Measurements from ENCODE around the gene FBXO33. TPM values are rescaled to one million over a fixed set of nuclear protein-coding genes. Genes with fewer than 3 reads are reported as not detected.

FBXO33 gene
- total RNA-seq, 1 experiment from 2014 or later = 8.8 TPM

DNA sequence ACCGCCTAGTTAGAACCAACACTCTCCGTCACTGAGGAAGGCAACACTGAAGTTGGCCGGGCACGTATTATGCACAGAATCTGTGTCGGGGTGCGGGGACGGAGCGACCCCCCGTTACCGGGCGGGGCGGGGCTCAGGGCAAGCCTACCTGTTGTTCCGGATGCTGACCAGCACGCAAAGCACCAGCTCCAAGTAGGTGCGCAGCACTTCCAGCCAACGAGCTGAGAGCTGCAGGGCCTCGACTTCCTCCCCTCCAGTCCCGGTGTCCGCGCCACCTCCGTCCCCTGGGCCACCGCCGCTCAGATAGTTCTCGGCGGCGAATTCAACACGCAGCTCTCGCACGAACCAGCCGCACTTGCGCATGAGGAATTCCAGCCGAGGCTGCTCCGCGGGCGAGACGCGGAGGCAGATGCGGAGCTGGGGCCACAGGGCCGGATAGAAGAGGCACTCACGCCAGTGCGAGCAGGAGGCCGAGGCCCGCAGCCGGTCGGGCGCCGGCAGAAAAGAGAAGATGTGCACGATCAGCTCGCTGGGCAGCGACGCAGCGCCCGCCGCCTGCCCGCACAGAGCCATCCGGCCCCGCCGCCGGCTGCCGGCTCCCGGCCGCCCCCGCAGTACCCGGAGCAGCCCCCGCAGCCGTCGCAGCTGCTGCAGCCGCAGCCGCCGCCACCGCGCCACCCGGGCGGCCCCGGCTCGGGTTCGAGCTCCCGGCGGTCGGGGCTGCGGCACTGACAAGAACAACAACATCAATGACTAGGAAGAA is 636 bp downstream of the FBXO33 start:
- H4K91ac ChIP-seq (ENCODE audit: insufficient read length, low read depth, low read length) = no peak overlapping the region
- H4K5ac ChIP-seq (ENCODE audit: insufficient read length, low read depth, low read length) = peak overlapping the region; percentile 37
- no peaks in the 10 kb centered on the region for H3K9me3 ChIP-seq (ENCODE audit: control insufficient read depth, low read depth, low read length)
- no peak overlapping the region for H3K4ac ChIP-seq (ENCODE audit: low read depth, low read length)
- peak; percentile 54 for DNase-seq
- peak overlapping the region; percentile 87 for H3K4me2 ChIP-seq (ENCODE audit: insufficient read depth, insufficient read length, low read length)
- H2BK20ac ChIP-seq (ENCODE audit: low read depth, low read length, poor library complexity, severe bottlenecking) = no peak overlapping the region
- Mint-ChIP-seq H3K36me3 (ENCODE audit: insufficient read depth in 1 of 3, low read depth in 3 of 3) (no peaks in the 10 kb centered on the region; a peak in 1 of 7 replicates), H3K4me3 (peak overlapping the region; percentile 97 to 99), H3K9me3 (no peaks in the 10 kb centered on the region), H3K27ac (peak overlapping the region; percentile 100), H3K4me1 (peaks cover 21 to 22% of the 10 kb centered on the region in 2 experiments), H3K27me3 (ENCODE audit: low read depth) (no peaks in the 10 kb centered on the region)
- H4K8ac ChIP-seq (replicated peaks; ENCODE audit: insufficient read length, low read depth, low read length) = no peak overlapping the region
- no peak overlapping the region for H2BK15ac ChIP-seq (ENCODE audit: low read depth, low read length)
- TF ChIP-seq CTCF (conservative IDR thresholded peaks at IDR 0.05) = no peak
- no peaks in the 10 kb centered on the region for H3K79me1 ChIP-seq (ENCODE audit: insufficient read depth, low read depth, low read length, poor library complexity, severe bottlenecking)
- no peak overlapping the region for H3K56ac ChIP-seq (ENCODE audit: insufficient read length, low read depth, low read length)
- H2AK5ac ChIP-seq (ENCODE audit: insufficient read length, low read length) = no peak overlapping the region
- H3K18ac ChIP-seq (ENCODE audit: insufficient read length, low read depth, low read length) = no peak overlapping the region
- no peak overlapping the region for H2BK12ac ChIP-seq (ENCODE audit: insufficient read length, low read depth, low read length)
- H3K27ac ChIP-seq (ENCODE audit: insufficient read length, low read depth, low read length) = peak overlapping the region; percentile 60
- H2AFZ ChIP-seq (ENCODE audit: low read length) = no peak overlapping the region
- peaks cover 15% of the 10 kb centered on the region for H3K23me2 ChIP-seq (ENCODE audit: insufficient read length, low read depth, low read length, poor library complexity, severe bottlenecking)
- peak overlapping the region; percentile 96 for H3K9ac ChIP-seq (ENCODE audit: extremely low read depth, insufficient read length, low read length)
- no peak overlapping the region for H3T11ph ChIP-seq (ENCODE audit: low read length)
- H2BK5ac ChIP-seq (ENCODE audit: insufficient read length, low read length) = no peak overlapping the region
- H3K23ac ChIP-seq (ENCODE audit: insufficient read length, low read depth, low read length) = no peak overlapping the region
- H3K14ac ChIP-seq (ENCODE audit: insufficient read depth, low read length) = peak overlapping the region; percentile 14; the same call in 1 of the 2 replicates
- H2BK120ac ChIP-seq (ENCODE audit: low read depth, low read length, poor library complexity, severe bottlenecking) = no peak overlapping the region
- no CpG with 5 or more reads among the region's 81 CpGs for WGBS (ENCODE audit: extremely low coverage, insufficient read length, low lambda C conversion rate)
- no peaks in the 10 kb centered on the region for H3K4me1 ChIP-seq (ENCODE audit: insufficient read depth, low read length)
- H4K20me1 ChIP-seq (ENCODE audit: control insufficient read depth, insufficient read depth, insufficient read length) = no peaks in the 10 kb centered on the region
- H3K79me2 ChIP-seq (ENCODE audit: insufficient read depth, low read length) = no peaks in the 10 kb centered on the region
- H3K27me3 ChIP-seq (ENCODE audit: insufficient read depth, low read length) = no peaks in the 10 kb centered on the region

Data from H9 (cell line).